ENCODE results near the gene LRRFIP1.
"Not testable (repeated sequence)": the region's sequence is repeated elsewhere in the genome, so short reads cannot be mapped to it uniquely, and the experiment has no call there.

The LRRFIP1 gene

GRCh38 chr2:237774811-237775553 is 147.6 kb downstream of the LRRFIP1 start:
- peak; percentile 19 for DNase-seq (ENCODE audit: low read depth)

- no peak for DNase-seq (ENCODE audit: low read depth)
Observed at GRCh38 chr2:237779521-237779920, 152.1 kb downstream of the LRRFIP1 start.

- DNase-seq (ENCODE audit: low read depth), result no peak
Observed at GRCh38 chr2:237782181-237782580, 154.8 kb downstream of the LRRFIP1 start.

DNA sequence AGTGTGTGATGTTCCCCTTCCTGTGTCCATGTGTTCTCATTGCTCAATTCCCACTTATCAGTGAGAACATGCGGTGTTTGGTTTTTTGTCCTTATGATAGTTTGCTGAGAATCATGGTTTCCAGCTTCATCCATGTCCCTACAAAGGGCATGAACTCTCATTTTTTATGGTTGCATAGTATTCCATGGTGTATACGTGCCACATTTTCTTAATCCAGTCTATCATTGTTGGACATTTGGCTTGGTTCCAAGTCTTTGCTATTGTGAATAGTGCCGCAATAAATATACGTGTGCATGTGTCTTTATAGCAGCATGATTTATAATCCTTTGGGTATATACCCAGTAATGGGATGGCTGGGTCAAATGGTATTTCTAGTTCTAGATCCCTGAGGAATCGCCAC is 156.3 kb downstream of the LRRFIP1 start:
- DNase-seq (ENCODE audit: low read depth), result not testable (repeated sequence)

DNA sequence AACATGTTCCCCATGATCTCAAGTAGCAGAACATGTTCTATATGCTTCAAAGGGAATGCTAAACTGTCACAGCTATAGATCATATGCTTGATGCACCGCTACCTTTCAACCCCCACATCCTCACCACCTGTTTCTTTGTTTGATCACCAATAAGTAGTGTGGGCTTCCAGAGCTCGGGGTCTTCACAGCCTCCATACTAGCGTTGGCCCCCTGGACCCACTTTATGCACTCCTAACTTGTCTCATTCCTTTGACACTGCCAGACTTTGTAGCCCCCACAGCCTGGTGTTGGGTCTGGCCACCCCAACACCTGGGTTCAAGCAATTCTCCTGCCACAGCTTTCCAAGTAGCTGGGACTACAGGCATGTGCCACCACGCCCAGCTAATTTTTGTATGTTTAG is 159.5 kb downstream of the LRRFIP1 start:
- no peak for DNase-seq (ENCODE audit: low read depth)

DNA sequence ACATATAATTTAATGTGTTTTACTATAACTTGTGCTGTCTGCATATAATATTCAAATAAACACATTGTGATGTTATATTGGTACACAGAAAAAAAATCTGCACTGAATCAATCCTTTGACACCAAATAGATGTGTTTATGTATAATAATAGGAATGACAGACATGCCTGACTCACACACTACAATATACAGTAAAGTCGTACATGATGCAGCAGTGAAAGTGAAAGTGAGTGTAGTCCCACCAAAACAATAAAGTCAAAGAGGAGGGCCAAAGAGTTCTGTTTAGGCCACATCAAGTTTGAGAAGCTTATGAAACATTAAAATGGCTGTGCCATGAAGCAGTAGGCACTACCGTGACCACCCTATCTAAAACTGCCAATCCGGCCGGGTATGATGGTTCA is 163.0 kb downstream of the LRRFIP1 start:
- DNase-seq (ENCODE audit: low read depth), result no peak

GRCh38 chr2:237791977-237792727 is 164.8 kb downstream of the LRRFIP1 start:
- no peak for DNase-seq (ENCODE audit: low read depth)

DNA sequence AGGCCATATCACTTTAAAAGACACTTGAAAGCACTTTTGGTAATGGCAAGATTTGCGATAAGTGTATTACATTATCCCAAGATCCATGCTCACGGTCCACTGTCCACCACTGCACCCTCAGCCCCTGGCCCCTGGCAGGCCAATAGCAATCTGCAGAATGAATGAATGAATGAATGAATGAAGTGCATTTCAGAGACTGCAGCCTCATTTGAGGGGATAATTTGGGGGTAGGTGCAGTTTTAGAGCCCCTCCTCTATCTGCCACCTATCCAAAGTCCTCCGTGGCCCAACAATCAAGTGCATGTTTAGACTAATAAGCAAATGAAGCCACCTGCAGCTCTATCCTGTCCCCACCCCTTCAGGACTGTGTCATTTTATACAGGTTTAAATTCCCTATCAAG is 169.9 kb downstream of the LRRFIP1 start:
- DNase-seq (ENCODE audit: low read depth), result no peak

DNA sequence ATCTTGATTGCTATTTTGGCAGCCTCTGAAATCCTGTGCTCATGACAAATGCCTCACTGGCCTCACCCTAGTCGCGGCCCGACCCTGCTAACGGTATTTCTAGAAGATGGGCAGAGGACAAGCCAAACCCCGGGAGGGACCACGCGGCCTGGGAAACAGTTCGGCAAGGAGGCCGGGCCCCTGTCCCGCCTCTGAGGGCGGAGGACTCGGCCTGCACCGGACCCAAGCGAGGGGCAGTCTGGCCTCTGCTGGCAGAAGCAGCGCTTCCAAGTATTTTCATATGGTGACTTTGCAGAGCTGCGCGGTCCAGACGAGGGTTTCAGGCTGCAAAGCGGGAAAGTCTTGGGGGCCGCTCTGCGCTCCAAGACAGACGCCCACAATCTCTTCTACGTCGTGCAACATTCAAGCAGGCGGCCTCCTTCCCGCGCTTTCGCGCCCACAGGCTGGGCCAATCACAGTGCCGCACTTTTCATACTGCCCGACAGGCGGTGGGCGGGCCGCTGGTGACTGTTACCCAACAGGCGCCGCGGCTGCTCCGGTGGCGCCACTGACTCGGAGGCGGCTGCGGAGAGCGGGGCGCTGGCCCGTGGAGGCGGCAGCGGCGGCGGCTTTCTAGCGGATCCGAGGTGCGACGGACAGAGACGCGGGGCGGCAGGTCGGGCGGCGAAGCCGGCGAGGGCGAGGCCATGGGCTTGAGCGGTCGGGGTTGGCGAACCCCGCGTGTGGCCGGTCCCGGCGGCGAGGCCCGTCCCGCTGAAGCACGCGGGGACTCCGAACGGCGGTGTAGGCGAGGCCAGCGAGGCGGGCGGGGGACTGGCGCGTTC is 171.1 kb downstream of the LRRFIP1 start, which contains the start of gene RBM44:
RBM44 (plus strand) TSS at position 544 of the 824 bp plus-strand sequence. CDS start 14,831 bp downstream, outside the sequence.
- no peak for DNase-seq (ENCODE audit: low read depth)

DNA sequence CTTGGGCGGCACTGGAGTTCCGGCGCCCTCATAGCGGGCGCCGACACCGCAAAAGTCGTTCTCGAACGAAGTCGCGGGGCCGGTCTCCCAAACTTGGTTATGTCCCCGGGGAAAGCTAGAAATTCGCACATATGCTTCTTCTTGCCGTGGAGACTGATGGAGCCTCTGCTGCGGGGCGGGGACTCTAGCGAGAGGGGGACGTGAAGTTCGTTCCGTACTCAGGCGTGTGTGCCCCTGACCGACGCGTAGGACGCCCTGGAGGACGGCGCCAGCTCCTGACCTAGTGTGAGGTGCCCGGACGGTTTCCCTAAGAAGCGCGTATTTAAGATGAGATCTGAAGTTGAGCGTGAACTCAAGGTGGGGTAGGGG is 171.7 kb downstream of the LRRFIP1 start:
- DNase-seq (ENCODE audit: low read depth), result no peak

DNA sequence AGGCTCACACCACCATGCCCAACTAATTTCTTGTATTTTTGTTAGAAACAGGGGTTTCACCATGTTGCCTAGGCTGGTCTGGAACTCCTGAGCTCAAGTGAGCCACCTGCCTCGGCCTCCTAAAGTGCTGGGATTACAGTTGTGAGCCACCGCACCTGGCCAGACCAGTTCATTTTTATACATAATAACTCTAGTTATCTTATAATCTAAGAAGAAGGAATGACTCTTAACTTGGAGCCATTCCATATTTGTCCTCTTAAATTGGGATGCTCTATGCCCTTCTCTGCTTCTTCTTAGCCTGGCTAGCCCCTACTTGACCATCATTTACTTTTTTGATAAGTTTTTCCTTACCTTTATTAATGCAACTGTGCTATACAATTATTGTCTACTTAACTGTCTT is 174.1 kb downstream of the LRRFIP1 start:
- no peak for DNase-seq (ENCODE audit: low read depth)

- DNase-seq (ENCODE audit: low read depth), result no peak
Observed at GRCh38 chr2:237806334-237806733, 178.9 kb downstream of the LRRFIP1 start.

DNA sequence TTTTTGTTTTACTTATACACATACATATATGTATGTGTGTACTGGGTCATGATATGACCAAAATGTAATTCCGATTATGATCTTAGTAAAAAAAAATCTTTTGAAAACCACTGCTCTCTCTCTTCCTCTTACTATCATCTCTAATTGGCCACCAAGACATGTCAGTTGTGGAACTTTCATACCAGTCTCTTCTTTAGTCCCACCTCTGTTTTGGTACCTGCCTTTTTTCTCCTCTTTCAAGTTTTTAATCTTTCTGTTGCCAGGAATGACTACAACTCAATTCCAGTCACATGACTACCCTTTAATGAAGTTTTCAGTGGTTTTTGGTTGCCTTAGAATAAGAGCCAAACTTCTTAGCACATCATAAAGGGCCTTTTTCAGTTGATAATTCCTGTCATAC is 188.2 kb downstream of the LRRFIP1 start:
- no peak for DNase-seq (ENCODE audit: low read depth)

DNA sequence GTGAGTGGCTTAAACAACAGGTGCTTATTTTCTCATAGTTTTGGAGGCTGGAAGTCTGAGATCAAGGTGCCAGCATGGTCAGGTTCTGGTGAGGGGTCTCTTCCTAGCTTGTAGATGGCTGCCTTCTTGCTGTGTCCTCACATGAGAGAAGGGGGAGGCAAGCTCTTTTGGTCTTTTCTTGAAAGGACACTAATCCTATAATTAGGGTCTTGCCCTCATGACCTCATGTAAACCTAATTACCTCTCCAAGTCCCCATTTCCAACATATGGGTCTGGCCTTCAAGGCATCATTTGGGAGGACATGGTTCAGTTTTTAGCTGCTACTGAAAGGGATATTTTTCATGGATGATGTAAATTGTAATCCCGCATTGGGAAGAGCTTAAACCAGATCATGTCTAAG is 189.1 kb downstream of the LRRFIP1 start:
- DNase-seq (ENCODE audit: low read depth), result no peak

GRCh38 chr2:237818066-237818473 is 190.7 kb downstream of the LRRFIP1 start:
- DNase-seq (ENCODE audit: low read depth), result no peak

DNA sequence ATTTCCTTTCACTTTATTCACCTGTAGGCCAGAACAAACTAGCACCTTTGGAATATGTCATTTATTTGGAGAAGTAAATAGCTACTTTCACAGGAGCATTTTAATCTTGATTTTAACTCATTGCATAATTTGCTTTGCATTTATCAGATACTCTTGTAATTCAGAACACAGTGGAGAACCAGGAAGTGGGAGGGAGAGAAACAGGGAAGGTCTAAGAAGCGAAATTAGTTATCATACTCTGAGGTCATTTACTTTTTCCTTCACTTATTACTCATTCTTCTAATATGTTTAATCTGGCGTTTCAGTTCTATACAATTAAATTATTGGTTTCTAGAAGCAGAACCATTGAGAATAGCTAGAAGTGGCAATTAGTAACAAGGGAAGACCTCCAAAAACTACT is 191.8 kb downstream of the LRRFIP1 start:
- no peak for DNase-seq (ENCODE audit: low read depth)

GRCh38 chr2:237820421-237820820 is 193.0 kb downstream of the LRRFIP1 start:
- DNase-seq (ENCODE audit: low read depth), result no peak

DNA sequence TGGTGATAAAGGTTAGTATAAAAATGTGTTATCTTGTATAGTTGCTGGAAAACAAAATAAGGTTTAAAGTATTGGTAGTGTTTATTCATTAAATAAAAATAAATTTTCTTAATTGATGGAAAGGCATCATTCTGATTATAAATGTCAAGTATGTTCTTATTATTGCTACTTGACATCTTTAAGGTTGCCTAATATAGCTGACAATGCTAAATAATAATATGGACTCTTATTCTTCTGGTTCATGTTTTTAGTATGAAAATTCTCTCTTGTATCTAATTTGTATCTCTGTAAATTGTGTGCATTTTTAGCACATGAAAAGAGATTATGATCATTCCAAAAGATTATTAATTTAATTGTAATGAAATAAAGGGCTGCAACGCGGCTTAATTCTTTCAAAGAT is 196.2 kb downstream of the LRRFIP1 start:
- DNase-seq (ENCODE audit: low read depth), result no peak

DNA sequence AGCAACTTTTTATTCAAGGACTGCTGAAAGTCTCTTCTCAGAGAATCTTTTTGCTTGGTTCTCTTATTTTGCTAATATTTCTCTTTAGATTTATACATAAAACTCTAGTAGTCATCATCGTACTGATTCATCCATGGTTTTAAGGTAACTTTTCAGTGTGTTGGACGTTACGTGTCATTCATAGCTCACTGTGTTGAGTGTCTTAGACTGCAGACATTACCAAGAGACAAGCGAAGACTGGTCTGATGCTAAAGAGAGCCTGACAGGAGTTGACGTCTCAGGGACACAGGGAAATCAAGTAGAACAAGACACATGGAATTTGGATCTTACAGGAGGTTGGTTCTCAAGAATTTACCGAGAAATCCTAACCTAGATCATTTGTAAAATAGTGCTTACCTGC is 196.7 kb downstream of the LRRFIP1 start:
- DNase-seq (ENCODE audit: low read depth), result no peak

DNA sequence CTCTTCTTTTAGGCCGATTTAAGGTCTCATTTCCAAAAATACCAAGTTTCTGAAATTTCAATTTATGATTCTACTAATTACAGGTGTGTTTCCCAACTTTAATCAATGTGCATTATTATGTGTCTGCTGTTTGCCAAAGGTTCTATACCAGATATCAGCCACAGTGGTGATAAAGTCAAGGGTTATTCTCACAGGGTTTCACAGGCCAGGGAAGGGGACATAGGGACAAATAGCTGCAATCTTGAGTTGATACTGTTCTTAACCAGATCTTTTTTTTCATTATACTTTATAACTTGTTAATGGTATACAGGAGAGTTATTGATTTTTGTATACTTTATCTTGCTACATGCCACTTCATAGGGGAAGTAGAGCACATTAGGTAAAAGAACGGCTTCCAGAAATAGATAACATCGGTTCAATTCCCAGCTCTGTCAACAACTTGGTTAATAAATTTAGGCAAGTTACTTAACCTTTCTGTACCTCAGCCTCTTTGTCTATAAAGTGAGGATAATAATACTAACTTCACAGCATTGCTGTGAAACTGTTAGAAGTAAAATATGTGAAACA is 200.1 kb downstream of the LRRFIP1 start:
- no peak for DNase-seq (ENCODE audit: low read depth)
